Measurements from ENCODE around the gene UGT1A6.

- TF ChIP-seq CTCF (IDR thresholded peaks at IDR 0.05 in 4 of 5, conservative IDR thresholded peaks at IDR 0.05 in 1 of 5) (no peak), POLR2A (IDR thresholded peaks at IDR 0.05) (no peak)
These were observed 952 bp upstream of the UGT1A6 start for GRCh38 chr2:233691443-233692433.
